Subcutaneous adipose tissue (tissue), 4 donors: ENCODE measurements around the gene LIX1L. TPM values are rescaled to one million over a fixed set of nuclear protein-coding genes. Genes with fewer than 3 reads are reported as not detected.

Experiments used
- total RNA-seq, 4 donors: library from RNA; depleted of rRNA; stranded (reverse); fragments of >200 nt; gene quantifications; one replicate each; pipeline ENCODE4 v1.1.0, GENCODE V29; 2016
- TF ChIP-seq, protein P1 (sequence below): fragments of 450-650 bp; IDR thresholded peaks from one replicate; pipeline ENCODE4 v1.5.1; 2016; ENCODE audit warnings: low read depth, mild to moderate bottlenecking, control low read depth, antibody characterized with exemption, moderate library complexity

The LIX1L gene
- total RNA-seq, 4 donors from 2014 or later: 21.4 to 26.4 (median 22.5) TPM

DNA sequence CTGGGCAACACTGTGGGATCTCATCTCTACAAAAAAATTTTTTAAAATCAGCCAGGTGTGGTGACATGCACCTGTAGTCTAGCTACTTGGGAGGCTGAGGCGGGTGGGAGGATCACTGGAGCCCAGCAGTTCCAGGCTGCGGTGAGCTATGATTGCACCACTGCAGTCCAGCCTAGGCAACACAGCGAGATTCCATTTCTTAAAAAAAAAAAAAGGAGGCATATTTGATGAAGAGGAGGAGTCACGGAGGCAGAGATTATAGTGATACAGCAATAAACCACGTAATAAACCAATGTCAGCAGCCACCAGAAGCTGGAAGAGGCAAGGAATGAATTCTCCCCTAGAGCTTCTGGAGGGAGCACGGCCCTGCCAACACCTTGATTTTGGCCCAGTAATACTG is 4.0 kb downstream of the LIX1L start:
- TF ChIP-seq, protein P1, sequence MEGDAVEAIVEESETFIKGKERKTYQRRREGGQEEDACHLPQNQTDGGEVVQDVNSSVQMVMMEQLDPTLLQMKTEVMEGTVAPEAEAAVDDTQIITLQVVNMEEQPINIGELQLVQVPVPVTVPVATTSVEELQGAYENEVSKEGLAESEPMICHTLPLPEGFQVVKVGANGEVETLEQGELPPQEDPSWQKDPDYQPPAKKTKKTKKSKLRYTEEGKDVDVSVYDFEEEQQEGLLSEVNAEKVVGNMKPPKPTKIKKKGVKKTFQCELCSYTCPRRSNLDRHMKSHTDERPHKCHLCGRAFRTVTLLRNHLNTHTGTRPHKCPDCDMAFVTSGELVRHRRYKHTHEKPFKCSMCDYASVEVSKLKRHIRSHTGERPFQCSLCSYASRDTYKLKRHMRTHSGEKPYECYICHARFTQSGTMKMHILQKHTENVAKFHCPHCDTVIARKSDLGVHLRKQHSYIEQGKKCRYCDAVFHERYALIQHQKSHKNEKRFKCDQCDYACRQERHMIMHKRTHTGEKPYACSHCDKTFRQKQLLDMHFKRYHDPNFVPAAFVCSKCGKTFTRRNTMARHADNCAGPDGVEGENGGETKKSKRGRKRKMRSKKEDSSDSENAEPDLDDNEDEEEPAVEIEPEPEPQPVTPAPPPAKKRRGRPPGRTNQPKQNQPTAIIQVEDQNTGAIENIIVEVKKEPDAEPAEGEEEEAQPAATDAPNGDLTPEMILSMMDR: no peak

DNA sequence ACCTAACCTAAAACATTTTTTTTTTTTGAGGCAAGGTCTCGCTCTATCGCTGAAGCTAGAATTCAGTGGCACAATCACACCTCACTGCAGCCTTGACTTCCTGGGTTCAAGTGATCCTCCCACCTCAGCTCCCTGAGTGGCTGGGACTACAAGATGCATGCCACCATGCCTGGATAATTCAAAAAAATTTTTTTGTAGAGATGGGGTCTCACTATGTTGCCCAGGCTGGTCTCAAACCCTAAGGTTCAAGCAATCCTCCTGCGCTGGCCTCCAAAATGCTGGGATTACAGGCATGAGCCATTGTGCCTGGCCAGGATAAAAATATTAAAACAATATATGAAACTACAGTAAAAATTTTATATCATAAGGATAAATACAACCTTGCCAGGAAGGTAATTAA is 4.9 kb downstream of the LIX1L start:
- TF ChIP-seq, protein P1: no peak

DNA sequence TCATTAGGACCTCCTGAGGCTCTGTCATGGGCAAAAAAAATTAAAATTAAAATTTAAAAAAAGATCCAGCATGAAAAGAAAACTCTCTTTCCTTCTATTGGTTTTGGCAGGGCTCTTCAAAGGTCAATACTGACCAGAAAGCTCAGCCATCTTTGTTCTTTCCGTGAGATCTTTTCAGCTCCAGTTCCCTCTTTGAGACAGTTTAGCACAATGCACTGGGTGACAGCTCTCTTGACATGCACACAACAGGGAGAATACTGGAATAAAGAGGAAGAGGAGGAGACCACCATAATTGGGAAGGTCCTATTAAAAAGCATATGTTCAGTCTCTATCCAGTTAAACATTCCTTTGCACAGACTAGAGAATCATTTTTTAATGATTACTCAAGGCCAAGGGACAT is 6.3 kb downstream of the LIX1L start:
- TF ChIP-seq, protein P1: no peak

DNA sequence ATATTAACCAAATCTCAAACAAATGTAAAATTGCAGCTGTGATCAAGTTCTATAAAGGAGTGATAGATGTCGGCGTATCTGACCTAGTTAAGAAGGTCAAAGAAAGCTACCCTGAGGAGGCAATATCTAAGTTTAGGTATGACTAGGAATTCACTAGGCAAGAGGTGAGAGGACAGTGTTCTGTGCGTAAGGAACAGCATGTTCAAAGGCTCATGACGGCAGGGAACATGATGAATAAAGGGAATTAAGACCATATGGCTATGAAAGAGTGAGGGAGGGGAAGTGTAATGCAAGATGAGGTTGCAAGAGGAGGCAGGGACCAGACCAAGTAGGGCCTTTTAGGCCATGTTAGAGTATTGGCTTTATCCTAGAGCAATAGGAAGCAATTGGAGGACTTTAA is 8.6 kb downstream of the LIX1L start:
- TF ChIP-seq, protein P1: no peak

DNA sequence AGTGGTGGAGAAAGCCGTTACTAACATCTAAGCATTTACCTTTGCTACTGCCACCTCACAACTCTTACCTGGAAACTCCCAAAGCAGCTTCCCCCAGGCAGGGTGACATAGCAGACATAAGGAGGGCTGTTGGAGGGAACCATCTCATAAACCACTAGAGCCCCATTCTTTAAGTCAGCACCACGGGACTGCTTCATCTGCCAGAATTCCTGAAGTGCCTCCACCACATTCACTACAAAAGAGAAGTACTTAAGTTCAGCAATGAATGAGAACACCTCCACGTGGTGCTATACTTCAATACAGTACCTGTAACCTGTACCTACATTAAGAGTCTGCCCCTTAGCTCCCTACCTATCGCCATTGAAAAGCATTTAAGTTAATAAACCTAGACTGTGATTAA is 10.3 kb downstream of the LIX1L start:
- TF ChIP-seq, protein P1: no peak

DNA sequence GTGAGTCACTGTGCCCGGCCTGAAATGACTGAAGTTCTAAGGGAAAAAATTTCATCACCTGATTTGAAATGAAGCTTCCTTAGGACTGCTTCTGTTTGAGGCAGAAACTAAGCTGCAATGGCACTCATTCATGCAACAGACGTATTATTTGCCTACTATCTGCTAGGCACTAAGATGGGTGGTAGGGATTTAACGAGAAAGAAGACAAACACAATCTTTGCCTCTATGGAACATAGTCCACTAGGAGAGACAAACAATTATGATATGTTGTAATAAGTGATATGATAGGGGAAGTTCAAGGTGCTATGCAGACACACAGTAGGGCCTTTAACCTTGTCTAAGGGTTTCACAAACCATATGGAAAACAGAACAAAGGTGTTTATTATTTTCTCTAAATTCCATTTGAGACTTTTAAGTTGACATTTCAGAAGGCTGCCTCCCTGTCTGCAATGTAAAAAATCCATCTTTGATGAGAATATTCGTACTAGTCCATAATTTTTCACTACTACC is 11.3 kb downstream of the LIX1L start:
- TF ChIP-seq, protein P1: no peak

DNA sequence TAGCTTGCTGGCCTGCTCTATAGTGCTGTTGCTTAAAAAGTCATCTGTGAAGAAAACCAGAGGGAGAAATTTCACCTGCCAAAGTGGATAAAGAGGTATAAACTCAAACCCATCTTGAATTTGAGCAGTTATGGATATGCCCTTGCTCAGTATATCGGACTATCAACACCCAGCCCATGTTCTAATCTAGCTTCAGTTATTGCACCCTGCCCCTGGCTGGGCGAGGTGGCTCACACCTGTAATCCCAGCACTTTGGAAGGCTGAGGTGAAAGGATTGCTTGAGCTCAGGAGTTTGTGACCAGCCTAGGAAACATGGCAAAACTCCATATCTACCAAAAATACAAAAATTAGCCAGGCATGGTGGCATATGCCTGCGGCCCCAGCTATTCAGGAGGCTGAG is 13.3 kb downstream of the LIX1L start:
- TF ChIP-seq, protein P1: no peak
